Heart right ventricle (tissue), 16 donors: ENCODE data around the gene PTPRE. TPM values are rescaled to one million over a fixed set of nuclear protein-coding genes. Genes with fewer than 3 reads are reported as not detected.

ENCODE experiments used
- ATAC-seq, 8 donors: fragments of 200-7000 bp; cut with Tn5 transposase; one replicate each; pipeline ENCODE4 v1.9.1; 2020; ENCODE audit warnings: mild to moderate bottlenecking in 8 of 8, moderate library complexity in 8 of 8, moderate number of reproducible peaks in 1 of 8
- DNase-seq, 2 donors: peaks; one replicate each; pipeline ENCODE4 v3.0.0-alpha.2; 2020
- H3K27ac ChIP-seq, 10 donors: fragments of 200-600 bp; sonication (generic) in 2 of 10; one replicate each; pipeline versions ENCODE4 v1.5.0 to v1.8.0; 2020 to 2022; ENCODE audit warnings: mild to moderate bottlenecking in 3 of 10
- H3K27me3 ChIP-seq, 7 donors: fragments of 200-600 bp; one replicate each; pipeline ENCODE4 v1.8.0; 2021 to 2022; ENCODE audit warnings: mild to moderate bottlenecking in 2 of 7
- H3K36me3 ChIP-seq, 9 donors: fragments of 200-600 bp; sonication (generic) in 1 of 9; one replicate each; pipeline versions ENCODE4 v1.5.0 to v1.8.0; 2020 to 2022; ENCODE audit warnings: mild to moderate bottlenecking in 2 of 9
- H3K4me1 ChIP-seq, 9 donors: fragments of 200-600 bp; sonication (generic) in 1 of 9; one replicate each; pipeline versions ENCODE4 v1.5.0 to v1.8.0; 2020 to 2022; ENCODE audit warnings: mild to moderate bottlenecking in 4 of 9
- H3K4me3 ChIP-seq, 10 donors: fragments of 200-600 bp; sonication (generic) in 2 of 10; one replicate each; pipeline versions ENCODE4 v1.5.0 to v1.8.0; 2020 to 2022; ENCODE audit warnings: mild to moderate bottlenecking in 7 of 10, moderate library complexity in 2 of 10
- H3K9me3 ChIP-seq, 11 donors: fragments of 200-600 bp in 10 of 11; sonication (generic) in 2 of 11; one replicate each; pipeline versions ENCODE4 v1.5.0 to v1.8.0; 2013 to 2022; ENCODE audit warnings: mild to moderate bottlenecking in 2 of 11, control low read depth in 1 of 11, moderate library complexity in 1 of 11
- WGBS, 2 donors: extraction: QIAGEN DNeasy Blood & Tissue Kit; methylation state at CpG; one replicate each; pipeline ENCODE4 v1.1.7; 2013; ENCODE audit warnings: inconsistent platforms in 1 of 2; 5-methylcytosine and 5-hydroxymethylcytosine counted together
- intact Hi-C, 10 donors: fragments of 100-400 bp; cut with DNase I; formaldehyde crosslinking; loops; one replicate each; pipeline versions ENCODE4 v1.11.1 to v1.14.2; 2022
- polyA plus RNA-seq, 2 donors: library from polyadenylated mRNA; stranded (reverse); fragments of 200-250 nt; gene quantifications; one replicate each; pipeline ENCODE4 v1.2.3, GENCODE V29; 2013
- total RNA-seq, 10 donors: library from RNA; stranded (reverse); fragmentation: NEBNext Ultra II Directional in 3 of 10; extraction: Animal tissue kit (Norgen Biotek cat#: 25700) in 3 of 10; gene quantifications; one replicate each; pipeline versions ENCODE4 v1.2.1 to v1.2.4, GENCODE V29; 2021 to 2023
- TF ChIP-seq, protein P1 (sequence below), 9 donors: fragments of 200-600 bp; sonication (generic) in 2 of 9; IDR thresholded peaks; one replicate each; pipeline versions ENCODE4 v1.5.0 to v1.8.0; 2021 to 2022; ENCODE audit warnings: antibody characterized with exemption in 9 of 9, mild to moderate bottlenecking in 5 of 9, moderate library complexity in 1 of 9
- donor health status: Arrhythmogenic right ventricular cardiomyopathy.
- donor health status: ischemic (EF 13 %, LVEDD 7.1; RV severe dilation, severe dysfunction).
- donor health status: healthy with polysubstance abuse.
- donor health status: DM: no; HTN: yes; CAD: no.
- donor health status: DM: no; HTN: no; CAD: no.
- donor health status: ischemic (EF 25% LVEDD 6.9; RV normal size, moderate dysfunction).
- donor health status: ischemic (EF 25% LVEDD 5.7; RV mildly dilated, moderate dysfunction).
- donor health status: healthy.
- donor health status: DM: yes; HTN: yes; CAD: no.
- donor health status: Ischemic cardiomyopathy.
- donor health status: ischemic (EF 35%, LVEDD 5.7; RV mildly dilated, moderate dysfunction).
- donor health status: nonischemic (EF 11% LVEDD 7.7; RV severe dilation, severe dysfunction).
- donor health status: DM: yes; HTN: yes; CAD: no.
- donor health status: PGD.
- donor health status: ischemic (EF 29% LVEDD 5.4; RV normal size, mild dysfunction).
- donor health status: nonischemic (EF 23%, LVEDD 6.1; RV moderate dilation, normal function).

Gene PTPRE
- total and polyA plus RNA-seq, 12 donors = 6.1 to 42.8 (median 22.1) TPM

DNA sequence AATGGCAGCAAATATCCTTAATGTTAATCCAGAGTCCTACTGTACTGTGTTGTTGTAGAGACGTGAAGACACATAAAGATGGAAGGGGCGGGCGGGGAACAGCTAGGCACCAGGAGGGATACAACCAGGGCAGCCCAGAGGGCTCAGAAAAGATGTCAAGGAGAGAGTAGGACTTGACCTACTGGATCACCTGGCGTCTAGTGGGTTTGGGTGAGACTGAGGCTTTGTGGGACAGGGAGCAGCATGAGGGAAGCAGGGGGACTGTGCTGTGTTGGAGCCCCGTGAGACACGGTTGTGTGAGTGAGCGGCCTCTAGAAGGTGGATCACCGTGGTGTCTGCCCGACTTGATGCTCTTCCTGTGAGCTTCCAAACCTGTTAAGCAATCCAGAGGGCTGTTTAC lies 68.0 kb downstream of the PTPRE start:
- Histone ChIP-seq H3K4me1 (peaks cover 10 to 68% (median 44%) of the 10 kb centered on the region in 9 donors), H3K4me3 (no peak overlapping the region), H3K9me3 (peaks cover 0 to 5% (median 0%) of the 10 kb centered on the region in 11 donors), H3K36me3 (no peaks in the 10 kb centered on the region), H3K27me3 (no peaks in the 10 kb centered on the region), H3K27ac (no peak overlapping the region)
- no peak for DNase-seq
- ATAC-seq = no peak
- intact Hi-C loops = loop anchor here in 2 of 10 donors (10.0 kb wide), 1 partner anchor 50 kb away; no protein-coding TSS in a partner anchor
- WGBS, 2 donors = 94 to 96% methylated on average over 9 of the region's 9 CpGs
- TF ChIP-seq, protein P1, sequence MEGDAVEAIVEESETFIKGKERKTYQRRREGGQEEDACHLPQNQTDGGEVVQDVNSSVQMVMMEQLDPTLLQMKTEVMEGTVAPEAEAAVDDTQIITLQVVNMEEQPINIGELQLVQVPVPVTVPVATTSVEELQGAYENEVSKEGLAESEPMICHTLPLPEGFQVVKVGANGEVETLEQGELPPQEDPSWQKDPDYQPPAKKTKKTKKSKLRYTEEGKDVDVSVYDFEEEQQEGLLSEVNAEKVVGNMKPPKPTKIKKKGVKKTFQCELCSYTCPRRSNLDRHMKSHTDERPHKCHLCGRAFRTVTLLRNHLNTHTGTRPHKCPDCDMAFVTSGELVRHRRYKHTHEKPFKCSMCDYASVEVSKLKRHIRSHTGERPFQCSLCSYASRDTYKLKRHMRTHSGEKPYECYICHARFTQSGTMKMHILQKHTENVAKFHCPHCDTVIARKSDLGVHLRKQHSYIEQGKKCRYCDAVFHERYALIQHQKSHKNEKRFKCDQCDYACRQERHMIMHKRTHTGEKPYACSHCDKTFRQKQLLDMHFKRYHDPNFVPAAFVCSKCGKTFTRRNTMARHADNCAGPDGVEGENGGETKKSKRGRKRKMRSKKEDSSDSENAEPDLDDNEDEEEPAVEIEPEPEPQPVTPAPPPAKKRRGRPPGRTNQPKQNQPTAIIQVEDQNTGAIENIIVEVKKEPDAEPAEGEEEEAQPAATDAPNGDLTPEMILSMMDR (IDR thresholded peaks at IDR 0.05) = no peak

DNA sequence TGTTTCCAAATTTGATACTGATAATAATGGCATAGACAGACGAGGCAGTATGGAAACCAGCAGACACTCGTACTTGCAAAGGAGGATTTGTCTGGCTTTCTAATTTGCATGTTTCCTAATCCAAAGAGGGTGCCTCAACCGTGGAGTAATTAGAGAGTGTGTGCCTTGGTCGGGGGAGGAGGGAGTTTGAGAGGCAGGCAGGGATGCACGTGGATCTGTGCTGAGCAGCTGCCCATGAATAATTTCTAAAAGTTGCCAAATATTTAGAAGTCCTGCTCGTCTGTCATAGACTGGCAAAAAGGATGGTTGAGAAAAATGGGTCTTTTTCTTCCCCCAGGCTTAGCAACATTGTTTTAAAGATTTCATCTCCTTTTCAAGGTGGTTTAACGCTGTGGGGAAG lies 69.4 kb downstream of the PTPRE start:
- Histone ChIP-seq H3K4me1 (peaks cover 10 to 70% (median 42%) of the 10 kb centered on the region in 9 donors), H3K4me3 (no peak overlapping the region), H3K36me3 (no peaks in the 10 kb centered on the region), H3K27me3 (no peaks in the 10 kb centered on the region), H3K9me3 (peaks cover 0 to 18% (median 9%) of the 10 kb centered on the region in 11 donors), H3K27ac (peak overlapping the region in 8 of 10 donors; percentile 61 to 90 (median 80))
- no peak for ATAC-seq
- DNase-seq = no peak
- intact Hi-C loops = loop anchor here in 2 of 10 donors (2.0 to 10.0 kb wide), 2 partner anchors 35 to 51 kb away; no protein-coding TSS in a partner anchor
- TF ChIP-seq, protein P1 (IDR thresholded peaks at IDR 0.05) = no peak
- 42 to 57% methylated on average over 7 of the region's 7 CpGs for WGBS, 2 donors

DNA sequence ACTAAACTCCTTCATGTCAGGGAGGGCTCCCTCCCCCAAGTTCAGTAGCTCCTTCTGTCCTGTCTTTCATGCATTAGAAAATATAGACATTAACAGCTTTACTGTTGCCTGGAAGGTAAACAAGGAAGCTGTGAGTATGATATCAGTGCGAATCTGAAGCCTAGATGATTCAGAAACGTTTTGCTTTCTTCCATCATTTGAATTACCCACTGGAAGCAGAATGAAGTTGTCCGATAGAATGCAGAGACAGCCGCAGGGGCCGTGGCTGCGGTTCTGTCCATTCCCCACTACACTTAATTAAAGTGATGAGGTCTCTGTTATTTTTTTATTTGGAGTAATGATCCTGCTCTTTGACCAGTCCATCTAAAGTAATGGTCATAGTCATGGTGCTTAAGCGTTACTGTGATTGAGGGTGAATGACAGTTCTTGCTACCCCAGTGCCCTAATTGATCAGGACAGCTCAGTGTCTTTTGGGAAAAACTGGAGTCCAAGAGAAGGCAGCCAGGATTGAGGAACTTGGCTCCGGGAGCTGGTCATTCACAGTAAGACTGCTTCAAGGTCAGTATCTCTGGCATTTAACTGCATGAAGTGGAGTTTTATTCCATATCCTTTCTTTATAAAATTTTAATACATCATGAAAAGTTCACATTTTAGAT lies 69.9 kb downstream of the PTPRE start:
- Histone ChIP-seq H3K4me3 (peak overlapping the region in 6 of 10 donors; percentile 12 to 30 (median 20)), H3K27me3 (no peaks in the 10 kb centered on the region), H3K4me1 (peaks cover 10 to 66% (median 42%) of the 10 kb centered on the region in 9 donors), H3K36me3 (no peaks in the 10 kb centered on the region), H3K9me3 (peaks cover 0 to 18% (median 9%) of the 10 kb centered on the region in 11 donors), H3K27ac (peak overlapping the region in 9 of 10 donors; percentile 61 to 90 (median 79))
- WGBS, 2 donors = 49 to 63% methylated on average over 8 of the region's 8 CpGs
- TF ChIP-seq, protein P1 (IDR thresholded peaks at IDR 0.05) = no peak
- peak in 3 of 8 donors; percentile 28 to 49 (median 44) for ATAC-seq
- intact Hi-C loops = loop anchor here in 2 of 10 donors (2.0 to 10.0 kb wide), 2 partner anchors 34 to 52 kb away; no protein-coding TSS in a partner anchor
- no peak for DNase-seq

DNA sequence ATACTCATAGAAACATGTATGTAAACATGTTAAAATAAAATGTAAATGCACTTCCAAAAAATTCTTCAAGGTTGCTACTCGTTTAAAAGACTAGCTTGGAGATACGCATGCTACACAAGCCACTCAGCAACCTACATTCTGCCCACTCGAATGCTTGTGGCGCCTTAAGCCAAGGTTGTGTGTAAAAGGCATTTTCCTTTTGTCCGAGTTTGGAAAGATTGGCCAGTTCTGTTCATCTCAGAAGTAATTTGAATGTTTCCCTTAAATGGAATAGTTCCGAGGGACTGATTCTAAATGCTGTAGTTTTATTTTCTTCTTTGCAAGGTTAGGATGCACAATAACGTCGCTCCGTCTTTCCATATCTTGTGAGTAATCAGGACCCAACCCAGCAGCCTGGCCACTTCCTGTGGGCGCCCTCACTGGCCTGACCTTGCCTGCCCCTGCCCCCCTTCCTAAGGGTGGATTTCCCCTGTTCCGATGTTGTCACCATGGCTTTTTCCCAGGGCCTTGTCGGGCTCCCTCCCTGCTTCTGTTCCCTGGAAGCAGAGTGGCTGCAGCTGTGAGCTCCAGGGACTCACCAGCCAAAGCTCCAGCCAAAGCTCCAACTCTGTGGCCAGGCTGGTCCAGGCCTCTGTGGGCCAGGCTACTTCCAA lies 70.6 kb downstream of the PTPRE start:
- DNase-seq (peak; percentile 78 to 91), ATAC-seq (peak; percentile 88 to 97 (median 95))
- peaks cover 0 to 18% (median 9%) of the 10 kb centered on the region in 11 donors for H3K9me3 ChIP-seq
- 14 to 33% methylated on average over 12 of the region's 12 CpGs for WGBS, 2 donors
- H3K27me3 ChIP-seq = no peaks in the 10 kb centered on the region
- H3K27ac ChIP-seq = peak overlapping the region; percentile 59 to 90 (median 78)
- TF ChIP-seq, protein P1 (IDR thresholded peaks at IDR 0.05) = no peak
- peak overlapping the region in 8 of 10 donors; percentile 2 to 30 (median 16) for H3K4me3 ChIP-seq
- peaks cover 10 to 61% (median 44%) of the 10 kb centered on the region in 9 donors for H3K4me1 ChIP-seq
- intact Hi-C loops = loop anchor here in 2 of 10 donors (2.0 to 10.0 kb wide), 2 partner anchors 33 to 53 kb away; no protein-coding TSS in a partner anchor
- no peaks in the 10 kb centered on the region for H3K36me3 ChIP-seq
